IPS-NIHi11 (cell line): ENCODE data around the gene CLEC4A.
"Not testable (repeated sequence)": the region's sequence is repeated elsewhere in the genome, so short reads cannot be mapped to it uniquely, and the experiment has no call there.

Experiments used
- DNase-seq: peaks from one replicate; pipeline ENCODE4 v3.0.0; 2012; ENCODE audit warnings: mixed read lengths, low spot score

The CLEC4A gene

GRCh38 chr12:8134398-8134930 lies 11.0 kb downstream of the CLEC4A start:
- not testable (repeated sequence) for DNase-seq

DNA sequence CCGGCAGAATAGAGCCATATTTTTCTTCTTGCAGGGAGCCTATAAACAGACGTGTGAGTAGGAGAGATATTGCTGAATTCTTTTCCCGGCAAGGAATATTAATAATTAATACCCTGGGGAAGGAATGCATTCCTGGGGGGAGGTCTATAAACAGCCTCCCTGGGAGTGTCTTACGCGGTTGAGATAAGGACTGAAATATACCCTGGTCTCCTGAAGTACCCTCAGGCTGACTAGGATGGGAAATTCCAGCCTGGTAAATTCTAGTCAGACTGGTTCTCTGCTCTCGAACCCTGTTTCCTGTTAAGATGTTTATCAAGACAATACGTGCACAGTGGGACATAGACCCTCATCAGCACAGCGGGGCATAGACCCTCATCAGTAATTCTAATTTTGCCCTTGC lies 18.2 kb downstream of the CLEC4A start:
- not testable (repeated sequence) for DNase-seq

DNA sequence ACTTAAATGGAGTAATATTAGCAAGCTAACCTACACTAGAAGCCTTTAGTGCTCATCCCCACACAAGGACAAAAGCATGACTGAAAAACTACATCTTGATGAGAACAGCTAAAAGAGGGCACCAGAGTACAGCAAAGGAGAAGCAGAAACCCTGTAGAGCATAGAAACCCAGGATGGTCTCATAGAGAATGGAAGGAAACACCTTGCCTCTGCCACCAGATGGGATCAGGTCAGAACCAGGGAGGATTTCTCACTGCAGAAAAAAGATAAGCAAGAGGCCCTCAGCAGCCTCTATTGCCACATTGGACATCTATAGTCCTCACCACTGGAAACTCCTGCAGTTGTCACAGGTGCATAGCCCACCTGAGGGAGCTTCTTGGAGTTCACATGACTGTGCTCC lies 19.8 kb downstream of the CLEC4A start:
- no peak for DNase-seq

- DNase-seq = peak; percentile 39
These were observed 22.5 kb downstream of the CLEC4A start for GRCh38 chr12:8145754-8146441.

DNA sequence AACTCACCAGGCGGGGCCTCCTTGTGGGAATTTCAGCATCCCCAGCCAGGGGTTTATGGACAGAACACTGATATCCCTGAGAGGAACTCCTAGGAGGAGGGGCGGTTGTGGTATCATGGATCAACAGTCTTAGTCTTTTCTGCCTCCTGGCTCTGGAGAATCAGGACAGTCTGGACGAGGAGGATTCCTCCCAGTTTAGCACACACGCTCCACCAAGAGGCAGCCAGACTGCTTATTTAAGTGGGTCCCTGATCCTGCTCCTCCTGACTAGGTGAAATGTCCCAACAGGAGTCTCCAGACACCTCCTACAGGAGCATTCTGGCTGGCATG lies 23.0 kb downstream of the CLEC4A start:
- DNase-seq = no peak

GRCh38 chr12:8154526-8154925 lies 31.1 kb downstream of the CLEC4A start:
- DNase-seq = no peak

- DNase-seq = no peak
These were observed 33.0 kb downstream of the CLEC4A start for GRCh38 chr12:8156416-8156815.

GRCh38 chr12:8156845-8157244 lies 33.4 kb downstream of the CLEC4A start, which contains the start of gene ZNF705A:
Gene ZNF705A, plus strand, starts transcription at chr12:8157015. Its CDS starts 15,611 bp downstream, at chr12:8172626.
- no peak for DNase-seq

GRCh38 chr12:8157484-8158198 lies 34.2 kb downstream of the CLEC4A start:
- no peak for DNase-seq

- DNase-seq = not testable (repeated sequence)
These were observed 49.5 kb downstream of the CLEC4A start for GRCh38 chr12:8172911-8173310.

- peak; percentile 69 for DNase-seq
These were observed 56.7 kb downstream of the CLEC4A start for GRCh38 chr12:8179989-8180585.

- not testable (repeated sequence) for DNase-seq
These were observed 57.9 kb downstream of the CLEC4A start for GRCh38 chr12:8181271-8181670.

GRCh38 chr12:8182923-8183322 lies 59.5 kb downstream of the CLEC4A start:
- DNase-seq = not testable (repeated sequence)

- DNase-seq = not testable (repeated sequence)
These were observed 59.9 kb downstream of the CLEC4A start for GRCh38 chr12:8183346-8183745.

DNA sequence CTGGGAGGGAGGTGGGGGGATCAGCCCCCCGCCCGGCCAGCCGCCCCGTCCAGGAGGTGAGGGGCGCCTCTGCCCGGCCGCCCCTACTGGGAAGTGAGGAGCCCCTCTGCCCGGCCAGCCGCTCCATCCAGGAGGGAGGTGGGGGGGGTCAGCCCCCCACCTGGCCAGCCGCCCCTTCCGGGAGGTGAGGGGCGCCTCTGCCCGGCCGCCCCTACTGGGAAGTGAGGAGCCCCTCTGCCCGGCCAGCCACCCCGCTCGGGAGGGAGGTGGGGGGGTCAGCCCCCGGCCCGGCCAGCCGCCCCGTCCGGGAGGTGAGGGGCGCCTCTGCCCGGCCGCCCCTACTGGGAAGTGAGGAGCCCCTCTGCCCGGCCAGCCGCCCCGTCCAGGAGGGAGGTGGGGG lies 60.8 kb downstream of the CLEC4A start:
- not testable (repeated sequence) for DNase-seq

DNA sequence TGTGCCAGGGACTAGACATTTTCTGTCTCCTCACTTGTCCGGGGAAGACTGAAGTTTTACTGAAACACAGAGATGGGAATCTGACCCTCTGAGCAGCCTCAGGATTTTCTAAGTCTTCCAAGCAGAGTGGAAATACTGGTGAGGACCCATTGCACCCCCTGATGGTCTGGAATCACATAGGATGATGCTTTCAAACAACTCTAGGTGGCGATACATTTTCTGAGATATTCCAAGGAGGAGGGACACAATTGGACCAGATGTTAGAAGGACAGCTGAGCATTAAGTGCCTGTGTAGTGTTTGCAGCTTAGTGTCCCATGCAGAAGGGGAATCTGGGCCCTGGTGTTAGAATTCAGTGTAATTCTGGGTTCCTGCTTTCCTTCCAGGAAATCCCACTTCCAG lies 64.7 kb downstream of the CLEC4A start:
- not testable (repeated sequence) for DNase-seq
